Fibroblast of lung (primary cell): ENCODE measurements around the gene TMC2. TPM values are rescaled to one million over a fixed set of nuclear protein-coding genes. Genes with fewer than 3 reads are reported as not detected.

Experiments
- DNase-seq, 2 donors: peaks; one replicate each; pipeline versions ENCODE4 v3.0.0 to v3.0.0-alpha.2; 2010; ENCODE audit warnings: low read depth in 2 of 2
- H2AFZ ChIP-seq: 2 replicates; pipeline ENCODE4 v1.5.1; 2012; ENCODE audit warnings: low read length, control low read depth, inconsistent platforms
- H3K27ac ChIP-seq: 2 replicates; pipeline ENCODE4 v1.5.1; 2011; ENCODE audit warnings: low read length, control low read depth; ENCODE audit not compliant: insufficient read depth
- H3K27me3 ChIP-seq: 2 replicates; pipeline ENCODE4 v1.5.1; 2011; ENCODE audit warnings: mild to moderate bottlenecking, low read length; ENCODE audit not compliant: control insufficient read depth, insufficient read depth
- H3K36me3 ChIP-seq: 2 replicates; pipeline ENCODE4 v1.5.1; 2011; ENCODE audit warnings: low read length; ENCODE audit not compliant: control insufficient read depth, insufficient read depth
- H3K4me1 ChIP-seq: 2 replicates; pipeline ENCODE4 v1.5.1; 2011; ENCODE audit warnings: low read length; ENCODE audit not compliant: control insufficient read depth, insufficient read depth; ENCODE audit errors: extremely low read depth
- H3K4me2 ChIP-seq: 2 replicates; pipeline ENCODE4 v1.5.1; 2011; ENCODE audit warnings: low read length, control low read depth; ENCODE audit not compliant: insufficient read depth; ENCODE audit errors: extremely low read depth
- H3K4me3 ChIP-seq, 4 experiments: fragments of 200-600 bp in 1 of 4; sonication (generic) in 1 of 4; replicated peaks in 1 of 4; 2 replicates each; pipeline ENCODE4 v1.5.1; 2011 to 2016; ENCODE audit warnings: low read length in 4 of 4, low read depth in 3 of 4, mild to moderate bottlenecking in 3 of 4, control low read depth in 2 of 4, inconsistent platforms in 1 of 4, mixed read lengths in 1 of 4; ENCODE audit not compliant: insufficient read depth in 1 of 4; ENCODE audit errors: control extremely low read depth in 1 of 4
- H3K79me2 ChIP-seq: 2 replicates; pipeline ENCODE4 v1.5.1; 2012; ENCODE audit warnings: mild to moderate bottlenecking, low read length, inconsistent platforms; ENCODE audit not compliant: control insufficient read depth, insufficient read depth
- H3K9ac ChIP-seq: 2 replicates; pipeline ENCODE4 v1.5.1; 2011; ENCODE audit warnings: mild to moderate bottlenecking, low read length, control low read depth; ENCODE audit not compliant: insufficient read depth
- H3K9me3 ChIP-seq: 2 replicates; pipeline ENCODE4 v1.5.1; 2012; ENCODE audit warnings: low read depth, low read length; ENCODE audit not compliant: control insufficient read depth, insufficient read depth
- H4K20me1 ChIP-seq: 2 replicates; pipeline ENCODE4 v1.5.1; 2011; ENCODE audit warnings: low read length; ENCODE audit not compliant: control insufficient read depth, insufficient read depth; ENCODE audit errors: extremely low read depth
- CTCF ChIP-seq, 2 donors: IDR thresholded peaks in 1 of 2; conservative IDR thresholded peaks in 1 of 2; 1 replicate in 1 of 2; 2 replicates in 1 of 2; pipeline ENCODE4 v1.5.1; 2011 to 2012; ENCODE audit warnings: low read length in 2 of 2, control low read depth in 1 of 2, inconsistent platforms in 1 of 2, low read depth in 1 of 2, mild to moderate bottlenecking in 1 of 2
- EZH2 ChIP-seq: IDR thresholded peaks from 2 replicates; pipeline ENCODE4 v1.5.1; 2012; ENCODE audit warnings: low read length, control low read depth, mild to moderate bottlenecking; ENCODE audit errors: missing control alignments
- polyA plus RNA-seq, 2 donors: library from polyadenylated mRNA; depleted of rRNA in 1 of 2; stranded (reverse) in 1 of 2; unstranded in 1 of 2; fragments of >200 nt; gene quantifications; 2 replicates each; pipeline ENCODE4 v1.2.1, GENCODE V29; 2011 to 2012; ENCODE audit warnings: missing spikeins in 1 of 2
- total RNA-seq: library from RNA; depleted of rRNA; stranded (reverse); fragments of >200 nt; gene quantifications from 2 replicates; pipeline ENCODE4 v1.2.1, GENCODE V29; 2014

TMC2 gene
- total and polyA plus RNA-seq, 2 donors (not counting 1 experiment from before 2014, with no cell fraction given): under 0.01 TPM; not detected in 1

- TF ChIP-seq CTCF (conservative IDR thresholded peaks at IDR 0.05 in 1 of 2, IDR thresholded peaks at IDR 0.05 in 1 of 2; ENCODE audit: low read depth in 1 of 2, low read length in 2 of 2): no peak
- TF ChIP-seq EZH2: no peak
- Histone ChIP-seq H3K27ac (peak overlapping the region; percentile 79), H3K4me2 (peak overlapping the region; percentile 89), H3K79me2 (peaks cover 42% of the 10 kb centered on the region), H3K4me1 (peaks cover 8% of the 10 kb centered on the region), H3K27me3 (no peaks in the 10 kb centered on the region), H3K4me3 (peak overlapping the region; percentile 74 to 100 (median 93)), H3K9me3 (no peaks in the 10 kb centered on the region), H2AFZ (peak overlapping the region; percentile 75), H3K9ac (peak overlapping the region; percentile 83), H3K36me3 (peaks cover 34% of the 10 kb centered on the region), H4K20me1 (peaks cover 4% of the 10 kb centered on the region)
- no peak for DNase-seq
Observed at GRCh38 chr20:2652724-2653555, 116.6 kb downstream of the TMC2 start.

GRCh38 chr20:2653556-2654383 is 117.4 kb downstream of the TMC2 start:
- H3K36me3 ChIP-seq: peaks cover 37% of the 10 kb centered on the region
- peak overlapping the region; percentile 79 for H3K27ac ChIP-seq
- no peaks in the 10 kb centered on the region for H3K9me3 ChIP-seq

More at GRCh38 chr20:2653556-2654383, 117.4 kb downstream of the TMC2 start:
- Histone ChIP-seq H3K27me3 (no peaks in the 10 kb centered on the region), H3K79me2 (peaks cover 42% of the 10 kb centered on the region), H3K4me3 (peak overlapping the region; percentile 74 to 100 (median 93)), H2AFZ (no peak overlapping the region), H3K4me2 (peak overlapping the region; percentile 89), H4K20me1 (peaks cover 4% of the 10 kb centered on the region), H3K9ac (peak overlapping the region; percentile 83), H3K4me1 (peaks cover 8% of the 10 kb centered on the region)
- DNase-seq: no peak
- TF ChIP-seq EZH2: no peak
- no peak for TF ChIP-seq CTCF (conservative IDR thresholded peaks at IDR 0.05 in 1 of 2, IDR thresholded peaks at IDR 0.05 in 1 of 2; ENCODE audit: low read depth in 1 of 2, low read length in 2 of 2)
